H9 (cell line): ENCODE data around the gene OR5H2. TPM values are rescaled to one million over a fixed set of nuclear protein-coding genes. Genes with fewer than 3 reads are reported as not detected.

Experiments used
- DNase-seq: peaks from one replicate; pipeline ENCODE4 v3.0.0-alpha.2; 2017
- H2AFZ ChIP-seq: one replicate; pipeline ENCODE4 v1.6.1; 2013; ENCODE audit warnings: mild to moderate bottlenecking, low read length, control low read depth, moderate library complexity
- H2AK5ac ChIP-seq: 2 replicates; pipeline ENCODE4 v1.6.1; 2013; ENCODE audit warnings: low read length, control low read depth, mixed read lengths; ENCODE audit not compliant: insufficient read length
- H2BK120ac ChIP-seq: one replicate; pipeline ENCODE4 v1.6.1; 2013; ENCODE audit warnings: low read depth, mild to moderate bottlenecking, low read length, control low read depth, inconsistent platforms; ENCODE audit not compliant: poor library complexity, severe bottlenecking
- H2BK12ac ChIP-seq: 2 replicates; pipeline ENCODE4 v1.6.1; 2013; ENCODE audit warnings: low read length, control low read depth, mixed read lengths, low read depth; ENCODE audit not compliant: insufficient read length
- H2BK15ac ChIP-seq: 2 replicates; pipeline ENCODE4 v1.6.1; 2013; ENCODE audit warnings: low read depth, low read length, control low read depth
- H2BK20ac ChIP-seq: one replicate; pipeline ENCODE4 v1.6.1; 2013; ENCODE audit warnings: low read depth, mild to moderate bottlenecking, low read length, control low read depth, inconsistent platforms; ENCODE audit not compliant: poor library complexity, severe bottlenecking
- H2BK5ac ChIP-seq: 2 replicates; pipeline ENCODE4 v1.6.1; 2013; ENCODE audit warnings: low read length, control low read depth, mixed read lengths; ENCODE audit not compliant: insufficient read length
- H3K14ac ChIP-seq: 2 replicates; pipeline ENCODE4 v1.6.1; 2013; ENCODE audit warnings: low read length, control low read depth; ENCODE audit not compliant: insufficient read depth
- H3K18ac ChIP-seq: 2 replicates; pipeline ENCODE4 v1.6.1; 2013; ENCODE audit warnings: low read depth, mild to moderate bottlenecking, mixed read lengths, low read length, control low read depth; ENCODE audit not compliant: insufficient read length
- H3K23ac ChIP-seq: 2 replicates; pipeline ENCODE4 v1.6.1; 2013; ENCODE audit warnings: low read length, control low read depth, mixed read lengths, low read depth; ENCODE audit not compliant: insufficient read length
- H3K23me2 ChIP-seq: 2 replicates; pipeline ENCODE4 v1.6.1; 2013; ENCODE audit warnings: low read depth, mild to moderate bottlenecking, mixed read lengths, low read length, control low read depth; ENCODE audit not compliant: insufficient read length, poor library complexity, severe bottlenecking
- H3K27ac ChIP-seq: 2 replicates; pipeline ENCODE4 v1.5.1; 2013; ENCODE audit warnings: low read length, control low read depth, mixed read lengths, low read depth; ENCODE audit not compliant: insufficient read length
- H3K27me3 ChIP-seq: 2 replicates; pipeline ENCODE4 v1.6.1; 2013; ENCODE audit warnings: low read length, control low read depth, inconsistent platforms; ENCODE audit not compliant: insufficient read depth
- H3K4ac ChIP-seq: 2 replicates; pipeline ENCODE4 v1.6.1; 2013; ENCODE audit warnings: low read depth, mild to moderate bottlenecking, control low read depth, inconsistent platforms, low read length, moderate library complexity
- H3K4me1 ChIP-seq: 2 replicates; pipeline ENCODE4 v1.6.1; 2013; ENCODE audit warnings: low read length, control low read depth, inconsistent platforms; ENCODE audit not compliant: insufficient read depth
- H3K4me2 ChIP-seq: 2 replicates; pipeline ENCODE4 v1.6.1; 2013; ENCODE audit warnings: low read length, control low read depth, mixed read lengths; ENCODE audit not compliant: insufficient read length, insufficient read depth
- H3K56ac ChIP-seq: 2 replicates; pipeline ENCODE4 v1.6.1; 2013; ENCODE audit warnings: low read depth, mild to moderate bottlenecking, mixed read lengths, low read length, control low read depth; ENCODE audit not compliant: insufficient read length
- H3K79me1 ChIP-seq: 2 replicates; pipeline ENCODE4 v1.6.1; 2013; ENCODE audit warnings: low read depth, mild to moderate bottlenecking, moderate library complexity, low read length, control low read depth, inconsistent platforms; ENCODE audit not compliant: insufficient read depth, poor library complexity, severe bottlenecking
- H3K79me2 ChIP-seq: 2 replicates; pipeline ENCODE4 v1.6.1; 2013; ENCODE audit warnings: low read length, control low read depth, inconsistent platforms; ENCODE audit not compliant: insufficient read depth
- H3K9ac ChIP-seq: 2 replicates; pipeline ENCODE4 v1.6.1; 2013; ENCODE audit warnings: low read length, control low read depth, mixed read lengths; ENCODE audit not compliant: insufficient read length; ENCODE audit errors: extremely low read depth
- H3K9me3 ChIP-seq: one replicate; pipeline ENCODE4 v1.6.1; 2013; ENCODE audit warnings: low read depth, low read length, inconsistent platforms; ENCODE audit not compliant: control insufficient read depth
- H3T11ph ChIP-seq: one replicate; pipeline ENCODE4 v1.6.1; 2013; ENCODE audit warnings: mild to moderate bottlenecking, low read length, control low read depth, inconsistent platforms
- H4K20me1 ChIP-seq: one replicate; pipeline ENCODE4 v1.6.1; 2013; ENCODE audit not compliant: control insufficient read depth, insufficient read length, insufficient read depth
- H4K5ac ChIP-seq: 2 replicates; pipeline ENCODE4 v1.6.1; 2013; ENCODE audit warnings: low read depth, mild to moderate bottlenecking, mixed read lengths, low read length, control low read depth; ENCODE audit not compliant: insufficient read length
- H4K8ac ChIP-seq: replicated peaks from 2 replicates; pipeline ENCODE4 v1.6.1; 2013; ENCODE audit warnings: low read length, control low read depth, mixed read lengths, low read depth; ENCODE audit not compliant: insufficient read length
- H4K91ac ChIP-seq: 2 replicates; pipeline ENCODE4 v1.6.1; 2013; ENCODE audit warnings: low read depth, mild to moderate bottlenecking, moderate library complexity, mixed read lengths, low read length, control low read depth; ENCODE audit not compliant: insufficient read length
- H3K27ac Mint-ChIP-seq, 3 experiments: 2 replicates in 2 of 3; 3 replicates in 1 of 3; pipeline ENCODE4 v1.8.0; 2020 to 2021; ENCODE audit warnings: mixed read lengths in 3 of 3, mild to moderate bottlenecking in 1 of 3, moderate library complexity in 1 of 3
- H3K27me3 Mint-ChIP-seq: 2 replicates; pipeline ENCODE4 v1.8.0; 2021; ENCODE audit warnings: low read depth, mild to moderate bottlenecking, moderate library complexity, mixed read lengths
- H3K36me3 Mint-ChIP-seq, 3 experiments: 2 replicates in 2 of 3; 3 replicates in 1 of 3; pipeline ENCODE4 v1.8.0; 2020 to 2021; ENCODE audit warnings: low read depth in 3 of 3, mixed read lengths in 3 of 3; ENCODE audit not compliant: insufficient read depth in 1 of 3
- H3K4me1 Mint-ChIP-seq, 2 experiments: 2 replicates each; pipeline ENCODE4 v1.8.0; 2020; ENCODE audit warnings: mixed read lengths in 2 of 2
- H3K4me3 Mint-ChIP-seq, 2 experiments: 2 replicates in 1 of 2; 3 replicates in 1 of 2; pipeline ENCODE4 v1.8.0; 2020 to 2021; ENCODE audit warnings: mild to moderate bottlenecking in 2 of 2, mixed read lengths in 2 of 2, moderate library complexity in 1 of 2
- H3K9me3 Mint-ChIP-seq, 2 experiments: 2 replicates in 1 of 2; 3 replicates in 1 of 2; pipeline ENCODE4 v1.8.0; 2020; ENCODE audit warnings: mild to moderate bottlenecking in 2 of 2, mixed read lengths in 2 of 2, moderate library complexity in 1 of 2
- CTCF ChIP-seq: fragments of 200-600 bp; sonication (generic); conservative IDR thresholded peaks from 3 replicates; pipeline ENCODE4 v1.8.0; 2021; ENCODE audit warnings: antibody characterized with exemption, mild to moderate bottlenecking
- WGBS: extraction: QIAGEN DNeasy Blood & Tissue Kit; methylation state at CpG from one replicate; pipeline ENCODE4 v1.1.7; 2013; ENCODE audit warnings: missing lambda C conversion rate, low lambda C conversion rate, mixed read lengths; ENCODE audit not compliant: insufficient read length; ENCODE audit errors: extremely low coverage; 5-methylcytosine and 5-hydroxymethylcytosine counted together
- total RNA-seq: library from RNA; stranded (reverse); gene quantifications from 2 replicates; pipeline ENCODE4 v1.2.1, GENCODE V29; 2021

Gene OR5H2
- total RNA-seq, 1 experiment from 2014 or later: not detected

GRCh38 chr3:98272126-98272525 lies 10.2 kb upstream of the OR5H2 start:
- H3K27ac Mint-ChIP-seq: no peak overlapping the region
- peaks cover 2% of the 10 kb centered on the region; the same call in 1 of the 2 replicates for H3K79me2 ChIP-seq

More at GRCh38 chr3:98272126-98272525, 10.2 kb upstream of the OR5H2 start:
- Histone ChIP-seq H2BK20ac (no peak overlapping the region), H3K56ac (no peak overlapping the region), H3T11ph (no peak overlapping the region), H3K4me2 (no peak overlapping the region), H4K91ac (no peak overlapping the region), H3K4me1 (no peaks in the 10 kb centered on the region), H2BK12ac (no peak overlapping the region), H2AFZ (no peak overlapping the region), H3K14ac (no peak overlapping the region), H2AK5ac (no peak overlapping the region), H3K18ac (no peak overlapping the region), H2BK15ac (no peak overlapping the region), H2BK120ac (no peak overlapping the region), H3K79me1 (no peaks in the 10 kb centered on the region), H4K5ac (no peak overlapping the region), H4K8ac (no peak overlapping the region), H2BK5ac (no peak overlapping the region), H3K4ac (no peak overlapping the region), H3K27ac (no peak overlapping the region), H3K9me3 (peaks cover 10% of the 10 kb centered on the region), H4K20me1 (no peaks in the 10 kb centered on the region), H3K27me3 (no peaks in the 10 kb centered on the region), H3K9ac (no peak overlapping the region), H3K23ac (no peak overlapping the region), H3K23me2 (no peaks in the 10 kb centered on the region)
- peaks cover 13 to 29% (median 24%) of the 10 kb centered on the region in 3 experiments for H3K36me3 Mint-ChIP-seq
- H3K4me3 Mint-ChIP-seq: no peak overlapping the region
- WGBS: no CpG with 5 or more reads among the region's 3 CpGs
- no peaks in the 10 kb centered on the region; the same call in 1 of the 2 replicates for H3K27me3 Mint-ChIP-seq
- H3K9me3 Mint-ChIP-seq: peaks cover 9 to 19% of the 10 kb centered on the region in 2 experiments
- no peak for DNase-seq
- TF ChIP-seq CTCF: no peak
- H3K4me1 Mint-ChIP-seq: no peaks in the 10 kb centered on the region
